Ectodermal cell (in vitro differentiated cells): ENCODE data around the gene BBS1.
A peak's percentile ranks its signal among the peaks of the same experiment; 100 is the strongest.

Experiments used
- H3K27ac ChIP-seq: 2 replicates; pipeline ENCODE4 v1.7.0; 2013; ENCODE audit warnings: mild to moderate bottlenecking, low read depth, low read length; ENCODE audit not compliant: insufficient read depth, poor library complexity, severe bottlenecking
- H3K27me3 ChIP-seq: 2 replicates; pipeline ENCODE4 v1.7.0; 2013; ENCODE audit warnings: mild to moderate bottlenecking, low read length; ENCODE audit not compliant: insufficient read depth, control insufficient read depth, poor library complexity, severe bottlenecking
- H3K36me3 ChIP-seq: one replicate; pipeline ENCODE4 v1.7.0; 2013; ENCODE audit warnings: low read length; ENCODE audit not compliant: control insufficient read depth, insufficient read depth
- H3K4me1 ChIP-seq: one replicate; pipeline ENCODE4 v1.7.0; 2013; ENCODE audit warnings: low read length; ENCODE audit not compliant: control insufficient read depth, insufficient read depth
- H3K4me3 ChIP-seq: 2 replicates; pipeline ENCODE4 v1.7.0; 2013; ENCODE audit warnings: low read depth, low read length, control low read depth; ENCODE audit not compliant: insufficient read depth
- H3K9me3 ChIP-seq: 2 replicates; pipeline ENCODE4 v1.7.0; 2013; ENCODE audit warnings: mild to moderate bottlenecking, low read length, moderate library complexity; ENCODE audit not compliant: control insufficient read depth
- WGBS, 2 experiments: methylation state at CpG; one replicate each; pipeline ENCODE4 v1.1.7; 2013; ENCODE audit warnings: missing lambda C conversion rate in 2 of 2; 5-methylcytosine and 5-hydroxymethylcytosine counted together

Gene BBS1

GRCh38 chr11:66477263-66478201 lies 32.9 kb upstream of the BBS1 start:
- Histone ChIP-seq H3K36me3 (peaks cover 4% of the 10 kb centered on the region), H3K4me1 (peaks cover 11% of the 10 kb centered on the region), H3K4me3 (no peak overlapping the region), H3K27me3 (no peaks in the 10 kb centered on the region), H3K9me3 (no peaks in the 10 kb centered on the region), H3K27ac (no peak overlapping the region)
- WGBS, 2 experiments = 89 to 93% methylated on average over 11 of the region's 11 CpGs

- H3K36me3 ChIP-seq = no peaks in the 10 kb centered on the region
- H3K9me3 ChIP-seq = no peaks in the 10 kb centered on the region
- no peak overlapping the region for H3K27ac ChIP-seq
- H3K4me1 ChIP-seq = peaks cover 10% of the 10 kb centered on the region
- no peaks in the 10 kb centered on the region for H3K27me3 ChIP-seq
- peak overlapping the region; percentile 96 for H3K4me3 ChIP-seq
- WGBS, 2 experiments = 59 to 61% methylated on average over 8 of the region's 8 CpGs
Measured at GRCh38 chr11:66478729-66479393, 31.6 kb upstream of the BBS1 start.

GRCh38 chr11:66479394-66480116 lies 30.9 kb upstream of the BBS1 start:
- peaks cover 5% of the 10 kb centered on the region for H3K4me1 ChIP-seq
- H3K27me3 ChIP-seq = no peaks in the 10 kb centered on the region
- H3K9me3 ChIP-seq = no peaks in the 10 kb centered on the region
- peak overlapping the region; percentile 96 for H3K4me3 ChIP-seq
- peak overlapping the region; percentile 88 for H3K27ac ChIP-seq
- no peaks in the 10 kb centered on the region for H3K36me3 ChIP-seq
- 6% methylated on average over 34 of the region's 34 CpGs for WGBS, 2 experiments

- peak within 1 kb of the TSS; percentile 88 for H3K27ac ChIP-seq
- H3K36me3 ChIP-seq = no peaks in the 10 kb centered on the region
- no peaks in the 10 kb centered on the region for H3K9me3 ChIP-seq
- H3K4me1 ChIP-seq = peaks cover 5% of the 10 kb centered on the region
- peak within 1 kb of the TSS; percentile 96 for H3K4me3 ChIP-seq
- WGBS, 2 experiments = 1% methylated on average over 62 of the region's 62 CpGs
- H3K27me3 ChIP-seq = no peaks in the 10 kb centered on the region
Measured at GRCh38 chr11:66480117-66480938, 30.1 kb upstream of the BBS1 start, which contains the start of gene DPP3. Gene DPP3 (plus strand): TSS chr11:66480434. CDS start chr11:66482201, 1,767 bp downstream.

- Histone ChIP-seq H3K27me3 (no peaks in the 10 kb centered on the region), H3K4me3 (no peak overlapping the region), H3K27ac (no peak overlapping the region), H3K36me3 (no peaks in the 10 kb centered on the region), H3K9me3 (no peaks in the 10 kb centered on the region), H3K4me1 (no peaks in the 10 kb centered on the region)
- 92 to 94% methylated on average over 7 of the region's 7 CpGs for WGBS, 2 experiments
Measured at GRCh38 chr11:66484806-66485380, 25.5 kb upstream of the BBS1 start.

- no peak overlapping the region for H3K27ac ChIP-seq
- peaks cover 4% of the 10 kb centered on the region for H3K36me3 ChIP-seq
- WGBS, 2 experiments = 93 to 95% methylated on average over 10 of the region's 10 CpGs
- no peaks in the 10 kb centered on the region for H3K27me3 ChIP-seq
- no peaks in the 10 kb centered on the region for H3K9me3 ChIP-seq
- no peak overlapping the region for H3K4me3 ChIP-seq
- H3K4me1 ChIP-seq = no peaks in the 10 kb centered on the region
Measured at GRCh38 chr11:66488957-66489356, 21.5 kb upstream of the BBS1 start.

GRCh38 chr11:66489636-66490035 lies 20.8 kb upstream of the BBS1 start:
- no peak overlapping the region for H3K4me3 ChIP-seq
- H3K4me1 ChIP-seq = no peaks in the 10 kb centered on the region
- H3K27ac ChIP-seq = no peak overlapping the region
- H3K9me3 ChIP-seq = no peaks in the 10 kb centered on the region
- peaks cover 4% of the 10 kb centered on the region for H3K36me3 ChIP-seq
- WGBS, 2 experiments = 82 to 84% methylated on average over 7 of the region's 7 CpGs
- no peaks in the 10 kb centered on the region for H3K27me3 ChIP-seq

GRCh38 chr11:66491315-66491935 lies 19.0 kb upstream of the BBS1 start:
- no peaks in the 10 kb centered on the region for H3K9me3 ChIP-seq
- no peaks in the 10 kb centered on the region for H3K4me1 ChIP-seq
- H3K4me3 ChIP-seq = no peak overlapping the region
- WGBS, 2 experiments = 69 to 73% methylated on average over 19 to 20 of the region's 20 CpGs
- H3K36me3 ChIP-seq = peaks cover 4% of the 10 kb centered on the region
- H3K27me3 ChIP-seq = no peaks in the 10 kb centered on the region
- H3K27ac ChIP-seq = no peak overlapping the region
